SK-N-SH (cell line): Measurements from ENCODE around the gene CYP26B1. TPM values are rescaled to one million over a fixed set of nuclear protein-coding genes. Genes with fewer than 3 reads are reported as not detected.

Experiments used
- CTCF ChIA-PET: fragments of 300-600, 350-600 bp; formaldehyde crosslinking; extraction: SDS; loops from one replicate; lab custom pipeline; 2021; lab: Yijun Ruan, JAX
- POLR2A ChIA-PET: fragments of 350-600 bp; sonication (Branson Sonifier 250); formaldehyde crosslinking; extraction: SDS; loops from one replicate; lab custom pipeline; 2020; ENCODE audit warnings: antibody characterized with exemption, inconsistent platforms; lab: Yijun Ruan, JAX
- DNase-seq: peaks from one replicate; pipeline ENCODE4 v3.0.0; 2012
- H2AFZ ChIP-seq: fragments of 200-600 bp; sonication (generic); 2 replicates; pipeline ENCODE4 v1.8.1; 2016; ENCODE audit warnings: antibody characterized with exemption, mild to moderate bottlenecking, low read depth
- H3F3A ChIP-seq: fragments of 200-600 bp; sonication (generic); replicated peaks from 2 replicates; pipeline ENCODE3; 2016; ENCODE audit warnings: antibody characterized with exemption, mild to moderate bottlenecking; ENCODE audit not compliant: insufficient read depth
- H3K27ac ChIP-seq, 2 experiments: fragments of 200-500 bp in 1 of 2; fragments of 200-600 bp in 1 of 2; sonication (Bioruptor generic) in 1 of 2; sonication (generic), shearing (Covaris generic) in 1 of 2; 2 replicates each; pipeline versions ENCODE4 v1.5.1 to v1.6.1; 2014 to 2016; ENCODE audit warnings: low read depth in 2 of 2, inconsistent platforms in 1 of 2, low read length in 1 of 2, mild to moderate bottlenecking in 1 of 2, mixed read lengths in 1 of 2
- H3K27me3 ChIP-seq: fragments of 200-600 bp; sonication (generic), shearing (Covaris generic); 2 replicates; pipeline ENCODE4 v1.6.1; 2016; ENCODE audit warnings: mixed run types; ENCODE audit not compliant: insufficient read depth
- H3K36me3 ChIP-seq, 2 experiments: fragments of 200-500 bp in 1 of 2; fragments of 200-600 bp in 1 of 2; sonication (Bioruptor generic) in 1 of 2; sonication (generic) in 1 of 2; replicated peaks in 1 of 2; 2 replicates each; pipeline versions ENCODE3 to v1.5.1; 2014 to 2016; ENCODE audit warnings: low read length in 1 of 2, mild to moderate bottlenecking in 1 of 2; ENCODE audit not compliant: insufficient read depth in 2 of 2, control insufficient read depth in 1 of 2
- H3K4me1 ChIP-seq, 2 experiments: fragments of 200-500 bp in 1 of 2; fragments of 200-600 bp in 1 of 2; sonication (Bioruptor generic) in 1 of 2; sonication (generic), shearing (Covaris generic) in 1 of 2; 2 replicates each; pipeline versions ENCODE4 v1.5.1 to v1.6.1; 2014 to 2016; ENCODE audit warnings: low read depth in 1 of 2, low read length in 1 of 2, mixed run types in 1 of 2; ENCODE audit not compliant: insufficient read depth in 2 of 2, control insufficient read depth in 1 of 2
- H3K4me2 ChIP-seq: fragments of 200-600 bp; sonication (generic), shearing (Covaris generic); 2 replicates; pipeline ENCODE4 v1.6.1; 2017; ENCODE audit warnings: mixed run types
- H3K4me3 ChIP-seq, 2 experiments: fragments of 200-500 bp in 1 of 2; fragments of 200-600 bp in 1 of 2; sonication (Bioruptor generic) in 1 of 2; sonication (generic), shearing (Covaris generic) in 1 of 2; 2 replicates each; pipeline versions ENCODE4 v1.5.1 to v1.8.1; 2014 to 2016; ENCODE audit warnings: low read depth in 2 of 2, inconsistent platforms in 1 of 2, low read length in 1 of 2, mild to moderate bottlenecking in 1 of 2, mixed read lengths in 1 of 2, moderate library complexity in 1 of 2
- H3K79me2 ChIP-seq: fragments of 200-600 bp; sonication (generic); 2 replicates; pipeline ENCODE4 v1.8.1; 2017; ENCODE audit warnings: mild to moderate bottlenecking; ENCODE audit not compliant: insufficient read depth
- H3K9ac ChIP-seq: fragments of 200-600 bp; sonication (generic); 2 replicates; pipeline ENCODE4 v1.6.1; 2017; ENCODE audit warnings: mixed run types
- H3K9me2 ChIP-seq: fragments of 200-600 bp; sonication (generic); 2 replicates; pipeline ENCODE4 v1.6.1; 2017; ENCODE audit warnings: mixed run types
- H3K9me3 ChIP-seq: fragments of 200-600 bp; sonication (generic); 2 replicates; pipeline ENCODE4 v1.6.1; 2017; ENCODE audit warnings: mixed run types, mild to moderate bottlenecking, moderate library complexity
- H4K20me1 ChIP-seq: fragments of 200-600 bp; sonication (generic); 2 replicates; pipeline ENCODE4 v1.6.1; 2017; ENCODE audit warnings: mild to moderate bottlenecking, mixed run types; ENCODE audit not compliant: insufficient read depth
- EP300 ChIP-seq, 2 experiments: IDR thresholded peaks; 2 replicates each; pipeline versions ENCODE4 v1.4.0 to v1.6.1; 2012; ENCODE audit warnings: borderline replicate concordance in 1 of 2, low read depth in 1 of 2, low read length in 1 of 2
- FOXM1 ChIP-seq: IDR thresholded peaks from 2 replicates; pipeline ENCODE4 v1.4.0; 2012; ENCODE audit warnings: low read depth, mild to moderate bottlenecking
- MEF2A ChIP-seq: IDR thresholded peaks from 2 replicates; pipeline ENCODE4 v1.4.0; 2012; ENCODE audit warnings: low read depth, borderline replicate concordance
- MXI1 ChIP-seq: IDR thresholded peaks from 2 replicates; pipeline ENCODE4 v1.6.1; 2012; ENCODE audit warnings: mild to moderate bottlenecking, low read depth, low read length, improper control_type of control experiment
- RAD21 ChIP-seq: IDR thresholded peaks from 2 replicates; pipeline ENCODE4 v1.6.1; 2012; ENCODE audit warnings: mild to moderate bottlenecking, low read length
- WGBS: methylation state at CpG from one replicate; pipeline ENCODE4 v1.1.6; 2017; ENCODE audit warnings: low lambda C conversion rate; 5-methylcytosine and 5-hydroxymethylcytosine counted together
- polyA plus RNA-seq, 3 experiments: library from polyadenylated mRNA; depleted of rRNA; stranded (reverse); fragments of >200 nt; gene quantifications; 2 replicates each; pipeline ENCODE4 v1.2.3, GENCODE V29; 2012
- TF ChIP-seq, protein P1 (sequence below): IDR thresholded peaks from 2 replicates; pipeline ENCODE4 v1.6.1; 2012; ENCODE audit warnings: mild to moderate bottlenecking, low read depth, low read length, moderate library complexity
- TF ChIP-seq, protein P2 (sequence below): IDR thresholded peaks from 2 replicates; pipeline ENCODE4 v1.4.0; 2012; ENCODE audit warnings: low read depth, borderline replicate concordance
- TF ChIP-seq, protein P3 (sequence below): IDR thresholded peaks from 2 replicates; pipeline ENCODE4; 2012
- TF ChIP-seq, protein P4 (sequence below): fragments of 150-350 bp; IDR thresholded peaks from 2 replicates; pipeline ENCODE4 v1.6.1; 2017; ENCODE audit warnings: antibody characterized with exemption, low read length, low read depth, borderline replicate concordance

The CYP26B1 gene
- polyA plus RNA-seq, 1 of the 3 experiments (the other 2 are of a cell fraction) = 0.33 TPM

DNA sequence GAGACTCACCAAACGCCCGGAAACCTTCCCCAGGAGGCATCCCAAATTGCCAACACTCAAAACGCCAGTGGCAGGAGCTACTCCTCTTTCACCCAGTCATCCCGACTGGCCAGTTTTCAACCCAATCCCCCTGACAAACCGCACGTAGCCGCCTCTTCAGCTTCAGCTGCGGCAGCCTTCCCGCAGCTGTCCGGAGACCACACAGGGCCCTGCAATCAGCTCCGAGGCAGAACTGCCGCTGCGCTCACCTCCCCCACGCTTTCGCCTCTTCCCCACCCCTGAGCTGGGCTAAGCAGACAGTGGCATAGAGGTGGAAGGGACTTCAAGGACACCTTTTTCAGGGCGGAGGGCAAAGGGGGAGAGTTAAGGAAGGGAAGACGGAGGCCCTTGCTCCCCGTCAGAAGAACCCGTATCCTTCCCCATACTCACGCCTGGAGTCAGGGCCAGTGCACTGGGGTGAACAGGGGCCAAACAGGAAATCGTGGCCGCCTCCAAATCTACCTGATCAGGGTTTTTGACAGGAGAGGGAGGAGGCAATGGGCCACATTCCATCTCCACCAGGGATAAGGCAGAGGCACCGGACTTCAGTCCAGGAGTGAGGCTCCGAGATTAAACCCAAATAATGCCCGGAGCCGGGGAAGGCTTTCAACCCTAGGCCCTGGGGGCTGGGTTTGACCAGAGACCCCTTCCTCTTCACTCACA lies 16.9 kb downstream of the CYP26B1 start:
- TF ChIP-seq, protein P1, sequence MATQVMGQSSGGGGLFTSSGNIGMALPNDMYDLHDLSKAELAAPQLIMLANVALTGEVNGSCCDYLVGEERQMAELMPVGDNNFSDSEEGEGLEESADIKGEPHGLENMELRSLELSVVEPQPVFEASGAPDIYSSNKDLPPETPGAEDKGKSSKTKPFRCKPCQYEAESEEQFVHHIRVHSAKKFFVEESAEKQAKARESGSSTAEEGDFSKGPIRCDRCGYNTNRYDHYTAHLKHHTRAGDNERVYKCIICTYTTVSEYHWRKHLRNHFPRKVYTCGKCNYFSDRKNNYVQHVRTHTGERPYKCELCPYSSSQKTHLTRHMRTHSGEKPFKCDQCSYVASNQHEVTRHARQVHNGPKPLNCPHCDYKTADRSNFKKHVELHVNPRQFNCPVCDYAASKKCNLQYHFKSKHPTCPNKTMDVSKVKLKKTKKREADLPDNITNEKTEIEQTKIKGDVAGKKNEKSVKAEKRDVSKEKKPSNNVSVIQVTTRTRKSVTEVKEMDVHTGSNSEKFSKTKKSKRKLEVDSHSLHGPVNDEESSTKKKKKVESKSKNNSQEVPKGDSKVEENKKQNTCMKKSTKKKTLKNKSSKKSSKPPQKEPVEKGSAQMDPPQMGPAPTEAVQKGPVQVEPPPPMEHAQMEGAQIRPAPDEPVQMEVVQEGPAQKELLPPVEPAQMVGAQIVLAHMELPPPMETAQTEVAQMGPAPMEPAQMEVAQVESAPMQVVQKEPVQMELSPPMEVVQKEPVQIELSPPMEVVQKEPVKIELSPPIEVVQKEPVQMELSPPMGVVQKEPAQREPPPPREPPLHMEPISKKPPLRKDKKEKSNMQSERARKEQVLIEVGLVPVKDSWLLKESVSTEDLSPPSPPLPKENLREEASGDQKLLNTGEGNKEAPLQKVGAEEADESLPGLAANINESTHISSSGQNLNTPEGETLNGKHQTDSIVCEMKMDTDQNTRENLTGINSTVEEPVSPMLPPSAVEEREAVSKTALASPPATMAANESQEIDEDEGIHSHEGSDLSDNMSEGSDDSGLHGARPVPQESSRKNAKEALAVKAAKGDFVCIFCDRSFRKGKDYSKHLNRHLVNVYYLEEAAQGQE = no peak
- no peak for TF ChIP-seq MEF2A
- no peak for TF ChIP-seq FOXM1
- TF ChIP-seq MXI1 = no peak
- no peak for TF ChIP-seq EP300 (IDR thresholded peaks at IDR 0.05; ENCODE audit: borderline replicate concordance in 1 of 2, low read depth in 1 of 2, low read length in 1 of 2)
- TF ChIP-seq, protein P2, sequence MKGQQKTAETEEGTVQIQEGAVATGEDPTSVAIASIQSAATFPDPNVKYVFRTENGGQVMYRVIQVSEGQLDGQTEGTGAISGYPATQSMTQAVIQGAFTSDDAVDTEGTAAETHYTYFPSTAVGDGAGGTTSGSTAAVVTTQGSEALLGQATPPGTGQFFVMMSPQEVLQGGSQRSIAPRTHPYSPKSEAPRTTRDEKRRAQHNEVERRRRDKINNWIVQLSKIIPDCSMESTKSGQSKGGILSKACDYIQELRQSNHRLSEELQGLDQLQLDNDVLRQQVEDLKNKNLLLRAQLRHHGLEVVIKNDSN = no peak
- TF ChIP-seq, protein P3, sequence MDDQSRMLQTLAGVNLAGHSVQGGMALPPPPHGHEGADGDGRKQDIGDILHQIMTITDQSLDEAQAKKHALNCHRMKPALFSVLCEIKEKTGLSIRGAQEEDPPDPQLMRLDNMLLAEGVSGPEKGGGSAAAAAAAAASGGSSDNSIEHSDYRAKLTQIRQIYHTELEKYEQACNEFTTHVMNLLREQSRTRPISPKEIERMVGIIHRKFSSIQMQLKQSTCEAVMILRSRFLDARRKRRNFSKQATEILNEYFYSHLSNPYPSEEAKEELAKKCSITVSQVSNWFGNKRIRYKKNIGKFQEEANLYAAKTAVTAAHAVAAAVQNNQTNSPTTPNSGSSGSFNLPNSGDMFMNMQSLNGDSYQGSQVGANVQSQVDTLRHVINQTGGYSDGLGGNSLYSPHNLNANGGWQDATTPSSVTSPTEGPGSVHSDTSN = no peak
- TF ChIP-seq, protein P4, sequence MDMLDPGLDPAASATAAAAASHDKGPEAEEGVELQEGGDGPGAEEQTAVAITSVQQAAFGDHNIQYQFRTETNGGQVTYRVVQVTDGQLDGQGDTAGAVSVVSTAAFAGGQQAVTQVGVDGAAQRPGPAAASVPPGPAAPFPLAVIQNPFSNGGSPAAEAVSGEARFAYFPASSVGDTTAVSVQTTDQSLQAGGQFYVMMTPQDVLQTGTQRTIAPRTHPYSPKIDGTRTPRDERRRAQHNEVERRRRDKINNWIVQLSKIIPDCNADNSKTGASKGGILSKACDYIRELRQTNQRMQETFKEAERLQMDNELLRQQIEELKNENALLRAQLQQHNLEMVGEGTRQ = no peak
- no peak for TF ChIP-seq RAD21
- H3K36me3 ChIP-seq = no peaks in the 10 kb centered on the region
- H3F3A ChIP-seq = no peaks in the 10 kb centered on the region
- no peaks in the 10 kb centered on the region for H3K9me2 ChIP-seq
- CTCF ChIA-PET = interaction anchor here (1.0 to 1.3 kb wide), 3 partner anchors 20 to 449 kb away, joined by 3 to 4 read pairs (median 3); no protein-coding TSS in a partner anchor
- no peak overlapping the region for H3K4me3 ChIP-seq
- no peaks in the 10 kb centered on the region for H3K4me1 ChIP-seq
- WGBS = 78% methylated on average over 25 of the region's 26 CpGs
- no peaks in the 10 kb centered on the region for H3K79me2 ChIP-seq
- DNase-seq = no peak
- no peak overlapping the region for H2AFZ ChIP-seq
- H3K9ac ChIP-seq = no peak overlapping the region
- POLR2A ChIA-PET = no interaction called here
- H3K4me2 ChIP-seq = no peak overlapping the region
- no peak overlapping the region for H3K27ac ChIP-seq
- no peaks in the 10 kb centered on the region for H3K9me3 ChIP-seq
- H3K27me3 ChIP-seq = no peaks in the 10 kb centered on the region; the same call in 1 of the 2 replicates
- no peaks in the 10 kb centered on the region for H4K20me1 ChIP-seq
